ENCODE results near the gene SAMD9. TPM values are rescaled to one million over a fixed set of nuclear protein-coding genes. Genes with fewer than 3 reads are reported as not detected.
"Not testable (repeated sequence)": the region's sequence is repeated elsewhere in the genome, so short reads cannot be mapped to it uniquely, and the experiment has no call there.

SAMD9 gene
- total RNA-seq (2014; rRNA removed; shearing (Covaris generic)) = 13.5 and 16.9 TPM in 2 replicates

DNA sequence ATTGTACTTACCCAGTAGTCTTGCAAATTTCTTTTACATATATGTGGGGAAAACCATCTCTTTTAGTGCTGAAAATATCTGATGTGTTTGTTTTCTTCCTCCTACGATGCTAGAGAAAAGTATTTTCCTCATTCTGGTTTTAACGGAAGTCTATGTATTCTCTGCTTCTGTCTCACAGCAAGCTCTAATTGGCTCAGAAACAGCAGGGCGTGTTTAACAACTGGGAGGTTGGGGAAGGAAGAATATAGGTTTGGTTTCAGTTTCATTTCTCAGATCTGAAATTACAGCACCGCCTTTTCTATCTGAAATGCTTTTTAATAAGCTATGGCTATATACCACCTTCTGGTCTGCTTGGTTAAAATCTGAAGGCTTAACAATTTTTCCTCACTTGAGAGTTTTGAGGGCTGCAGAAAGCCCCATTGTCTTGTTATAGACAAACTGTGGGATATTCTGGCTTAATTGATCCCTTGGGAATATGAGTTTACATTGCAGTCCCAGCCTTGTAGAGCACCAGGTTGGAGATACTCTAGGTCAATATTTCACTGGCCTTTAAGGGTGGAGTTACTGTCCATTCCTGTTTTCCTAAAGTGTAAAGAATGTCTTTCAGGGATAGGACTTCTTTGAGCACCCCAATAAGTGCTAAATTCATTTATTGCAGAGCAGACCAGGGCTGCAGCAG, at the start of gene SAMD9:
Gene SAMD9 (minus strand): TSS at position 128 of the 679 bp plus-strand sequence. CDS start 11,882 bp downstream, outside the sequence.
- peak; percentile 85 for DNase-seq (ENCODE audit: low read depth)

DNA sequence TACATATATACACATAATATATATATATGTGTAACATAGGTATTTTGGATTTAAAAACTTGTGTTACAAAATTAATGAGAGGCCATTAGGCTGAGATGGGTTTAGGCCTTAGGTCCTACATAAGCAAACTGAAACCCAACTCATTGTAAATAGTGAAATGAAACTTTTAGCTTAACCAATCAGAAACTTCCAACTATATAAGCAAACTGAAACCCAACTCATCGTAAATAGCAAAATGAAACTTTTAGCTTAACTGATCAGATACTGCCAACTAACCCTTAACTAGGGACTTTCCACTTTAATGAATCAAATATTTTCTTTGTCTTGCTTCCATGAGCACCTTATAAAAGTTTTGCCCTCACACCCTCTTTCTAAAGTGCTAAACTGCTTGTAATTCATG, 47.7 kb upstream of the SAMD9 start:
- DNase-seq (ENCODE audit: low read depth) = no peak

DNA sequence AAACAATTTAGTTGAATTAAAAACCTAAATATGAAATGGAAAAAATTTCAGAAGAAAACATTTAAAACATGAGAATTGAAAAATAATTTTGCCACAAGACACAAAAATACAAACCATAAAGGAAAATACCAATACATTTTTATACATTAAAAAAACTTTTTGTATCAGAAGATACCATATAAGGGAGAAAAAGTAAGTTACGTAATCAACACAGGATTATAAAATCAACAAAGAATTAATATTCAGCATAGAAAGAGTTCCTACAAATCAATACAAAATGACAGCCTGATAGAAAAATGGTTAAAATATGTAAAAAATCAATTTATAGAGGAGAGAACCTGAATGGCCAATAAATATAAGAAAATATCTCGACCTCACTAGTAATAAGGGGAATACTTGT, 47.0 kb upstream of the SAMD9 start:
- DNase-seq (ENCODE audit: low read depth) = no peak

DNA sequence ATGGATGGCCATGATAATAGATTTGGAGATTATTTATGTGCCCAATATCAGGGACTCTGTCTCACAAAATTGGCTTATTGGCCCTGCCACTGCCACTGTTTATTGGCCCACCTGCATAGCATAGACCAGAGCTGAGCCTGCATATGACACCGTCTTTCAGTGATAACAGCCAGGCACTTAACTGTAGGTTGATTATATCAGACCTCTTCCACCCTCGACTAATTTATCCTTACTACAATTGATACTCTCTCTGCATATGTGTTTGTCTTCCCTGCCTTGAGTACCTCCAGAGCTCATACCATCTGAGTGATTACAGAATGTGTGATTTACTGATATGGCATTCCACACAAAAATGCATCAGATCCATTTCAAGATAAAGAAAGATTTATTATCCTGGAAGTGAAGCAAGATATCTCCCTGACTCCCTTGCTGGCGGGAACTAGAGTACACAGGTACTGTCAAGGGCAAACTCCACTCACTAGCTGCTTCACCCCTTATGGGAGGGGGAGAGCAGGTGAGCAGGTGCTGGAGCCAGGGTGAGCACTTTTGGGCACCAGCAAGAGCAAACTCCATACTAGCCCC, 43.5 kb upstream of the SAMD9 start:
- no peak for DNase-seq (ENCODE audit: low read depth)

DNA sequence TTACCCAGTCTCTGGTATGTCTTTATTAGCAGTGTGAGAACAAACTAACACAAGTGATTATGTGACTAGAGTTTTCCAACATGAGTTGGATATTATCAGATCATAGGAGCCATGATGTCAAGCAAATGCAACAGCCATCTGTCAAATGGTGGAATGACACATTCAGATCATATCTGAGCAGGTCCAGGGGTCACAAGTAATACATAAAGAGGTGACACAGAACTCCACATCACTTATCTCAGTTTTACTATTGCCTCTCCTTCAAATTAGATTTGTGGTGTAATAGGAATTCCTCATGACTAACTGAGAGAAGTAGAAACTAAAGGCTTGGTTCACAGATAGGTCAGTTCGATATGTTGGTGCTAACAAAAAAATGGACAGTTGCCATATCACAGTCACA, 42.6 kb upstream of the SAMD9 start:
- no peak for DNase-seq (ENCODE audit: low read depth)

DNA sequence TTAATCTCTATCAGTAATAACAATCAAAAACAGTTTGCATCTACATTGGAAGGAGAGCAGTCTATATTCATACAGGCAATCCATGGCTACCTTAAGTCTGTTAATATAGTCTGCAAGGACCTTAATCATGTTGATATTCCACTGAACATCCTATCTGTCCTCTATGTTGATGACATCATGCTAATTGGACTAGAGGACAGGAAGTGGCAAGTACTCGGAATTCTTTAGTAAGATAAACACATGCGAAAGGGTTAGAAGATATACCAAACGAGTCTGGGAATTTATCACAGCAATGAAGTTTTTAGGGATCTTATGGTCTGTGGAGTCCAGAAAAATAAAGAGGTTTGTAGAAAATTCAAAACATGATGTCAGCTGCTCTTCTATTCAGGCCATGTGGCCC, 41.7 kb upstream of the SAMD9 start:
- no peak for DNase-seq (ENCODE audit: low read depth)

DNA sequence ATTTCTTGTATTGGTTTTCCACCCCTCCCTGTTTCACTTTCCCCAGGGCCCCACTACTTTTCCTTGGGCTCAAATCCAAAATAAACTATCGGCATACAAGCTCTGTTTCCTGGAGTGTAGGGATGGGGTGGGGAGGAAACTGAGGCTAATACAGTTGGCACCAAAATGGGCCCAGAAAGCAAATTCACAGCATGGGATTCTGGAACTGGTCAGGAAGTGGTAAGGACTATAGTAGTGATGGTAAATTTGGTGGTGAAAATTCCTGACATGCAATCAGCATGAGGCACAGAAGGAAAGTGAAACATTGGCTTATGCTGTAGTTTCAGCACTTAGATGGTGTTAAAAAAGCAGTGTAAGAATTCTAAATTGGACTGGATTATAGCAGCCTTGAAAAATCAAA, 39.1 kb upstream of the SAMD9 start:
- DNase-seq (ENCODE audit: low read depth) = peak; percentile 33

DNA sequence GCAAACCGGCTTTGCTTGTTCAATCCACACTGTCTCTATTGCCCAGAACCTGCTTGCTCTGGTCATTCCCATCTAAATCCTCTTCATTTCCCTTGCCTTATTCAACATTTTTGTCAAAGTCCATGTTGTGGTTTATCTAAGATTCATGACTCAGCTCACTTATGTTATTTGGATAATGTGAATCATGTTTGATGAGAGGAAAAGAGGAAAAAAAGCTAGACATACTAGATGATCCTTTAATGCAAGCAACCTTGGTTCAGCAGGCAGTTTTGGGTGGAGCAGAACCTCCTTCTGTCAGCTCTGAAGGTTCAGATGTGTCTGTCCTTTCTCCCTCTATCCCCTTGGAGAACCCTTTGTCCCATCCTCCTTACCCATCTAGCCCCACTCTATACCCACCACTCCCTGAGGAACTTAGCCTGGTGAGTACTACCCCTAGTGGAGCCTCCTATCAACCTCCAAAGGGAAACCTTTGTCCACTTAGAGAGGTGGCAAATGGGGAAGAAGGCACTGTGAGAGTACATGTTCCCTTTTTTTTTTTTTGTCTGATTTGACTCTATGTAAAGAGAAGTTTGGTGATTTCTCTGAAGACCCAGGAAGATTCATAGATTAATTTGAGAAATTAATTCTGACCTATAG, 32.5 kb upstream of the SAMD9 start:
- DNase-seq (ENCODE audit: low read depth) = peak; percentile 32

DNA sequence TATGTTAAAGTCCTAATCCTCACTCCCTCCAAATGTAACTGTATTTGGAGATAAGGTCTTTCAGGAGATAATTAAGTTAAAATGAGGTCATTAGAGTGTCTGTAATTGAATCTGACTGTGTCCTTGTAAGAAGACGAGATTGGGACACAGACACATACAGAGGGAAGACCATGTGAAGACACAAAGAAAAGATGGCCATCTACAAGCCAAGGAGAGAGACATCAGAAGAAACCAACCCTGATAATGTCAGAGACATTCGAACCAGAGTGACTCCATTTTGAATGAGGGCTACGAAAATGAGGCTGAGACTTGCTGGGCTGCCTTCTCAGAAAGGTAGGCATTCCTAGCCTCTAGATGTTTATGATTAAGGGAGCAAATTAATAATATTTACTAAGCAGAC, 30.9 kb upstream of the SAMD9 start:
- DNase-seq (ENCODE audit: low read depth) = no peak

DNA sequence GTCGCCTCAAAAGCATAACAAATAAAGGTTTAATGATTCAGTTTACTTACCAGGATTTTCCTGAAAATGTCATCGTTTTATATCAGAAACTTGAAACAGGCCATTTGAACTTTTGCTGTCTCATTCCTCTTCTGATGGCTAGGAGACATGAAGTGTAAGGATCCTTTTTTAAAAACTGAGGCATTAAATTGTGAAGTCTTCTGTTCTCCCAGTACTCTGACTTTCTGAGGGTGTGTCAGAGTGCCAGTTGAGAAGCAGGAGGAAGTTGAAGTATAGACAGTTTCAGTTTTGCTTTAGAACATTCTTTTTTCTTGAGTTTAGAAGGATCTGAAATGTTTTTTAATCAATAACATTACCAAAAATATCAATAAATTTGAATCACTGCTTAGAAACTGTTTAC, 30.4 kb upstream of the SAMD9 start, which contains the start of gene SAMD9L:
Gene SAMD9L (minus strand): TSS at position 242 of the 400 bp plus-strand sequence. CDS start 12,414 bp downstream, outside the sequence.
- DNase-seq (ENCODE audit: low read depth) = peak; percentile 22

DNA sequence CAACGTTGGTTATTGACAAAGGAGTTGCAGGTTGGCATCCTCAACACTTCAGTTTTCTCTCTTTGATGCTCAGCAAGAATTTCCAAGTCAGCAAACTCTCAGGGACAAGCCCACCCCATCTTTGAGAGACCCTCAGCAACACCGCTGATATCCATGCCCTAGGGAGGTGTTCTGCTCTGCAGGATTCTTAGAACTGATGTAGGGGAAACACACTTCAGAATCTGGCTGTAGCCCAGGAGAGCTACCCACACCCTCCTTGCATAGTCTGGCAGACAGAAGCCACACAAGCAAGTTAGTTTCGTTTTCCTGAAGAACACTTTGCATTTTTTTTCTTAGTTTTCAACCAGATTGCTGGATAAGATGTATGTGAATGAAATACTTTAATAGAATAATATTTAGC, 29.6 kb upstream of the SAMD9 start:
- peak; percentile 71 for DNase-seq (ENCODE audit: low read depth)

DNA sequence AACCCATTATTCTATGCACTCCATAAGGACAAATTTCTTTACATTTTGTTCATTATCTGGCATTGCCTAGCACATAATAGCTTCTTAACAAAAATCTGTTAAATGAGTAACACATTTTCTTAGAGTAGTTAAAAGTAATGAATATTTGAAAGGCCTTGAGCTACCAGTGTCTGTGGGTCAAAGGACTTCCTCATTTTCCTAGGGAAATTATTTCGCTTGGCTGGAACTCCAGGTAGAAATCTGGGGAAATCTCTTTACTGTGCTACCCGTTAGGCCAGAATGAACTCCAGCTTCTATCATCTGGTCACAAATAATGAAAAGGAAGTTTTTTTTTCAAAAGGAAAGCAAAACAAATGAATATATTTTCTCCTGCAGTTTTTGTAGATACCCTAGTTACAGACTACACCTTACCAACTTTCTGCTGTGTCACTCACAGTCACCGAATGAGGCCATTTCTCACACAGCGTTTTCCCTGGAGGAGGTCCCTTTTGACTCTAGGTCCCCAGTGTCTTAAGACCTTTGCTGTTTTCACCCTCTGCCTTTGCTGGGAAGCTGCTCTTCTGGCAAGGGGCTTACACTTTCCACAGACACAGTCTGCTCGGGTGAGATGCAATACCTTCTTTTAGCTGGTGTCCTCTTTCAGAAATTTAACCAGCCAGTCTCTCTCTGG, 28.8 kb upstream of the SAMD9 start:
- peak; percentile 19 for DNase-seq (ENCODE audit: low read depth)

DNA sequence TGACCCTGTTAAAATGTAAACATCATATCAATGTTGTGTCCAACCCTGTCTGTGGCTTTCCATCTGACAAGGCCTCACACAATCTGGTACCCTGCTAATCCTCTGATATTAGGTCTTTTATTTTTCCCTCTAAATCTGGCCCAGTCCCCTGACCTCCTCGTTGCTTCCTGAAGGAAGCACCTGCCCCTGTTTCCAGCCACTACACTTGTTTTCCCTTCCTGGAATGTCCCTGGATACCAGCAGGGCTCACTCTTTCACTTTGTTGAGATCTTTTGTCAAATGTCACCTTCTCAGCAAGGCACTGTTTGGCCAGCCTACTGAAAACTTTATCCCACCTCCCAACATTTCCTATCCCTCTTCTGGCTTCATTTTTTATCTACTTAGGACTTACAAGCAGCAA, 28.3 kb upstream of the SAMD9 start:
- DNase-seq (ENCODE audit: low read depth) = no peak

DNA sequence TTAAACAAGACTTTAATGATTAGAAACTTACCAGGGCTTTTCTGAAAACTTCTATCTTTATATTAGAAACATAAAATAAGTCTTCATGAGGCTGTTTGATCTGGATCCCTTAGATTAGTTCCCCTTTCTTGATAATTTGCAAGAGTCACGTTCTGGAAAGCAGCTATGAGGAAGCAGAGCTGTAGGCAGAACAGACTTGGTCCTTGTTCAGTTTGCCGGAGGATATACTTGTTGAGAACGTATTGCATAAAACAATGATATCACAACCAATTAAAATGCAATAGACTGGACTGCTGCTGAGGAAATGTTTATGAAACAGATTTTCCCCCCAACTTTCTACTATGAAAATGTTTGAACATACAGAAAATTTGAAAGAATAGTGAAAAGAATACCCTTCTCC, 27.6 kb upstream of the SAMD9 start:
- no peak for DNase-seq (ENCODE audit: low read depth)

DNA sequence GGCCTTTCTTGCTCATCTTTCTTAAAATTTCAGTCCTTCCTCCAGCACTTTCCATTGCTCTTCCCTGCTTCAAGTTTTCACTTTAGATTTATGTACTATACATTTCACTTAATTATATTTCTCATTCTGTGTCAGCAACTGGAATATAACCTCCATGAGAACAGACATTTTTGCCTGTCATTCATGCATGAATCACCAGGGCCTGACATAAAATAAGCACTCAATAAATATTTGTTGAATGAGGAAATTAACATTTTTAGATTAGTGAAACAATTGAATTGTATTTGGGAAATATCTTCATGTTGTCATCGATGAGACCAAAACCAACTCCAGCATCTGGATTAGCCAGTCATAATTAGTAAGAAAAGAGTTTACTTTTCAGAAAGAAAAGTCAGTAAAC, 24.3 kb upstream of the SAMD9 start:
- DNase-seq (ENCODE audit: low read depth) = no peak

DNA sequence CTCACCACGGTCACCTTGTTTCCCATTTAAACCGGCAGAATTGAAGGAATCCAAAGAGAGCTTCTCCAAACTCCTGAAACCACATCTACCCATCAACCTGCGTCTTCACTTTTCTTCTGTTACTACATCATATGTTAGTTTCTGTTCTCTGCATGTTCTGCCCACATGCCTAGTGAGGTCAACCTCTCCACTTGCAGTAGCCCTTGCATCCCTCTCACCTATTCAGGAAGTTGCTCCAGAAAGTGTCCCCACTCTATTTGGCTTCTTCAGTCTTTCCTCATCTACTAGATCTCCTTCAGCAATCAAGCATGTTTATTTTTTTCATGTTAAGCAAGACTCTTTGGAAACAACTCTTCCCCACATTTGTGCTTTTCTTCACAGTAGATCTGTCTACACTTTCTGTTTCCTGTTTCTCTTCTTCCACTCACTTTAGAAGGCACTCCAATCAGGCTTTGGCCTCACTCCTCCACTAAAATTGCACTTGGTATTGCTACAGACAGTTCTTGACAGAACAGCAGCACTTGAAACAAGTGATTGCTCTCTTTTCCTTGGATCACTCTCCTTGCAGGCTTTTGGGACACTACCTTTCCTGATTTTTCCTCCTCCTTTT, 22.9 kb upstream of the SAMD9 start:
- DNase-seq (ENCODE audit: low read depth) = no peak

DNA sequence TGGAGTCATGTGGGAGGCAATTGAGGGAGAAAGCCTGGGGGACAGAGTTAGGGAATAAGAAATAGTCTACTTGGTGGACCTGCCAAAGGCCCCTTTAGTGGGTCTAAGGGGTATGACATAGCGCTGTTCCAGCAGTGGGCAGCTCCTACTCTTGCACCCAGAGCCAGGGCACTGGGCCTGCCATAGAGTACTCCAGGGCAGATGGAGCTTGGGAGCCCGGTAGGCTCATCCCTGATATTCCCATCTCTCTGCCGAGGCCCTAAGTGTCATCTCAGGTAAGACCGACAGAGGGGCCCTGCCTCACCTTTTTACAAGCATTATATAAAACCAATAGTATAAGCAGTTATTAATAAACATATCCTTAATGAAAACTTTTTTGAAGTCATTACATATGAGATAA, 20.8 kb upstream of the SAMD9 start:
- DNase-seq (ENCODE audit: low read depth) = no peak

DNA sequence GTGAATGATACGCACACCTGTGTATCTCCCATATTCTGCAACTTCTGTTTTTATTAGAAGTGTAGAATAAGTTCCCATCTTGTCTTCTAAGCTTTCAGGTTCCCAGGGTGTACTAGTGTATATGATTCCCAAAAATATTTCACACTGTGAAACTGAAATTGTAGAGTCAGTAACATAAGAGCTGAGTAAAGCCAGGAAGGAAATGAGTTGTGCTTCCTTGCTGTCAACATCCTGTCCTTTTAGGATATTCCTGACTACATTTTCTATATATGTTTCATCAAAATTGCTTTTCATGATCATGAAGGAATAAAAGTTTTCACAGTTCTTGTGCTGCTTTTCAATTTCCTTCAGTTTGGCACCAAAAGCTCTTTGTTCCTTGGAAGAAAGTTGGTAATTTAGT, 15.2 kb upstream of the SAMD9 start:
- DNase-seq (ENCODE audit: low read depth) = no peak

DNA sequence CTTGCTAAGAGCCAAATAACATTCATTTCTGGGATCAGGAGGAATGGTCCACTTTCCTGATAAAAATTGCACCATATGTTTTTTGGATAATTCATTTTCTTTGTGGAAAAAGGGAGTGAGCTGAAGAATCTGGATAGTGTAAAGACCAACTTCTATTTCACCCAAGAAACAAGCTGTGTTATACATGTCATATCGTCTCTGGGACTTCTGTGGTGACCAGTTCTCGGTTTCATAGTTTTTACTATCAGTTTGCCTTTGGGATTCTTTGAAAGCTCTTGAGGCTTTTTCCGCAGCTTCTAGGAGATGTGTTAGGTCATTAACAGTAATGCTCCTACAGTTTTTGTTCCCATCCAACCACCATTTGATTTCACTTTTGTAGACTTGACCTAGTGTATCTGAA, 14.4 kb upstream of the SAMD9 start:
- DNase-seq (ENCODE audit: low read depth) = no peak

DNA sequence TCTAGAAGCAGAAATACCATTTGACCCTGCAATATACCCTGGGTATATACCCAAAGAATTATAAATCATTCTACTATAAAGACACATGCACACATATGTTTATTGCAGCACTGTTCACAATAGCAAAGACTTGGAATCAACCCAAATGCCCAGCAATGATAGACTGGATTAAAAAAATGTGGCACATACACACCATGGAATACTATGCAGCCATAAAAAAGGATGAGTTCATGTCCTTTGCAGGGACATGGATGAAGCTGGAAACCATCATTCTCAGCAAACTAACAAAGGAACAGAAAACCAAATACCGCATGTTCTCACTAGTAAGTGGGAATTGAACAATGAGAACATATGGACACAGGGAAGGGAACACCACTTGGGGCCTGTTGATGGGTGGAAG, 9.2 kb upstream of the SAMD9 start:
- not testable (repeated sequence) for DNase-seq (ENCODE audit: low read depth)

DNA sequence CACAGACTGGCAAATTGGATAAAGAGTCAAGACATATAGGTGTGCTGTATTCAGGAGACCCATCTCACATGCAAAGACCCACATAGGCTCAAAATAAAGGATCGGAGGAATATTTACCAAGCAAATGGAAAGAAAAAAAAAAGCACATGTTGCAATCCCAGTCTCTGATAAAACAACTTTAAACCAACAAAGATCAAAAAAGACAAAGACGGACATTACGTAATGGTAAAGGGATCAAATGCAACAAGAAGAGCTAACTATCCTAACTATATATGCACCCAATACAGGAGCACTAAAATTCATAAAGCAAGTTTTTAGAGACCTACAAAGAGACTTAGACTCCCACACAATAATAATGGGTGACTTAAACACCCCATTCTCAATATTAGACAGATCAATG, 5.8 kb upstream of the SAMD9 start:
- not testable (repeated sequence) for DNase-seq (ENCODE audit: low read depth)
